DMS79 (cell line): ENCODE results near the gene UBN1.
"Not testable (repeated sequence)": the region's sequence is repeated elsewhere in the genome, so short reads cannot be mapped to it uniquely, and the experiment has no call there.

Experiments used
- DNase-seq: peaks from one replicate; lab custom pipeline; 2025; lab: John Stamatoyannopoulos, UW

The UBN1 gene

DNA sequence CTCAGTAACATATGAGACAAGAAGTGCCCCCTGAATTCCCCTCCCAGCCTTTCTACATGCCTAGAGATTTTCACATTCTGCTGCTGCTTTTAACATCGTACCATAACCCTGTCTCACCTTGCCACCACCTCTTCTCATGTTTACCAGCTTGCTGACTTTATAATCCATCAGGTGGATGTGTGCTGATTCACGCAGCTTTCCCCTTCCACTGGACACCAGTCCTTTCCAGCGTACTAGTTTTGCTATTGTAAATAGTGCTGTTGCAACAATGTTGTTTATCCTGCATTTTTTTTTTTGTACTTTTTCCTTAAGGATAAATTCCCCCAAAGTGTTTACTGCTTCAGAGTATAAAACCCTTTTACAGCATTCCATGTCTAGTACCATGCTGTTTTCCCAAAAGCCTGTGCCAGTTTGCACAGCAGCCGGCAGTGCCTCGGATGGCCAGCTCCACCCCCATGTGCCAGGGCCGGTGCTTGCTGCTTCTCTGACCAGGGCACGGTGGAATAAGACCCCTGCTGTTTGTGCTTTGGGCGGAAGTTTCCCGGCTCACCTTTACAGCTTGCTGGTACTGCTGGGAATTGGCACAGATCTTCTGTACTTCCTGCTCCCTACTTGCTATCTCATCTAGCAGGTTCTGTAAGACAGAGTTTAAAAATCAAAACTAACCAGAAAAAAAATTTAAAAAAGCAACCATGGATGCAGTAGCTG lies 41.3 kb downstream of the UBN1 start:
- no peak for DNase-seq

DNA sequence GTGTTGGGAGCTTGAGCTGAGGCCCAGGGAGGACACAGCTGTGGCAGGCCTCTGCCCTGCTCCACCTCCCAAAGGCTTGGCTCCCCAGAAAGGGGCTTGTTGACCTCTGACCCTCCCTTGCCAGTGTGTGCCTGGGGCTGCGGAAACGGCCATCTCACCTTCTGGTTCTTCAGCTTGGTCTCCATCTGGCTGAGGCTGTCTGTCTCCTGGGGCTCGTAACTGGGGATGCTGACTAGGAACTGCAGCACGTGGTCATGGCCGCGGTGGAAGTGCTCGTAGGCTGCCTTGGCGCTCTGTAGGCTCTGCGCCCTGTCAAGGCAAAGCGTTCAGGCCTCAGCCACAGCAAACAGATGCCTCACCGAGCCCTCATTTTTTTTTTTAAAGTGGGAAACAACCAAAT lies 42.7 kb downstream of the UBN1 start:
- DNase-seq = no peak

GRCh38 chr16:4890686-4891085 lies 43.4 kb downstream of the UBN1 start:
- DNase-seq = no peak

GRCh38 chr16:4891097-4891885 lies 44.0 kb downstream of the UBN1 start:
- DNase-seq = no peak

DNA sequence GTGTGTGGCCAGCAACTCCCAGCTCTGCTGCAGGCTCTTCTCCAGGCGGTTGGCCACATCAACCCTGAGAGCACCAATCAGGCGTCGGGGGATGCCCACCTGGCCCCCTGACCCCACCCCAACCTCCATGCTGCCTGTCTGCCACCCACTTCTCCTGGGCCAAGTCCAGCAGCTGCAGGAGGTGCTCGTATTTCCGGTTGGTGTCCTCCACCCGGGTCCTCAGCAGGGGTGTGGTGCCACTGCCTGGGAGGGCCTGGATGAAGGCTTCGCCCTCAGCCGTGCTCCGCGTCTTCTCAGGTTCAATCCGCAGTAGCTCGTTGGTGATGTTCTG lies 44.6 kb downstream of the UBN1 start:
- peak; percentile 43 for DNase-seq

DNA sequence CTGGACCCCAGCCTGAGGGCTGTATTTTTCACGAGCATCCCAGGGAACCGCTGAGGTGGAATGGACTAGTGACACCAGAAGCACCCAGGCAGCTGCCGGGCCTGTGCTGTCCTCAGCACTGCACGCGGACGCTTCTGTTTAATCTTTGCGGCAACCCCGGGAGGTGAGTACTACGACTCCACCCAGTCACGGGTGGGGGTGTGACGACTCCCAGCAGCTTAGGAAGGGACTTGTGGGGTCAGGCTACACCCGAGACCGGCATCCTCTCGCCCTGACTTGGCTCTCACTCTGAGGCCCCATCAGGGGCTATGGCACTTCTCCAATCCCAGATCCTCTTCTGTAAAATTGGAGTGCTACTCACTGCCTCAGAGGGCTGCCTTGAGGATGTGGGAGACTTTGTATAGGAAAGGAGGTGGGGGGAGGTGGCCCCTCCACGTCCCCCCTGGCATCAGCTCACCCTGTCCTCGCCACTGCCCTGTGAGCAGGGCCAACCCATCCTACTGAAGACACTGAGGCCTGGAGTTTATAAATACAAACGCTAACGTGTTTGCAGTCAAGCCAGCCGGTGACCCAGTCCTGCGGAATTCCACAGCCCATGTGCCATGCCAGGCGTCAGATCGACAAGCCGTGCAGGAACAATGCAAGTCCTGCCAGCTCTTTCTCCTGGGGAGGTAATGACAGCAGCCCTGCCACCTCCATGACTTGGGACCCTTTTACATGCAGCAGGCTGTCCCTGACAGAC lies 45.3 kb downstream of the UBN1 start:
- peak; percentile 59 for DNase-seq

DNA sequence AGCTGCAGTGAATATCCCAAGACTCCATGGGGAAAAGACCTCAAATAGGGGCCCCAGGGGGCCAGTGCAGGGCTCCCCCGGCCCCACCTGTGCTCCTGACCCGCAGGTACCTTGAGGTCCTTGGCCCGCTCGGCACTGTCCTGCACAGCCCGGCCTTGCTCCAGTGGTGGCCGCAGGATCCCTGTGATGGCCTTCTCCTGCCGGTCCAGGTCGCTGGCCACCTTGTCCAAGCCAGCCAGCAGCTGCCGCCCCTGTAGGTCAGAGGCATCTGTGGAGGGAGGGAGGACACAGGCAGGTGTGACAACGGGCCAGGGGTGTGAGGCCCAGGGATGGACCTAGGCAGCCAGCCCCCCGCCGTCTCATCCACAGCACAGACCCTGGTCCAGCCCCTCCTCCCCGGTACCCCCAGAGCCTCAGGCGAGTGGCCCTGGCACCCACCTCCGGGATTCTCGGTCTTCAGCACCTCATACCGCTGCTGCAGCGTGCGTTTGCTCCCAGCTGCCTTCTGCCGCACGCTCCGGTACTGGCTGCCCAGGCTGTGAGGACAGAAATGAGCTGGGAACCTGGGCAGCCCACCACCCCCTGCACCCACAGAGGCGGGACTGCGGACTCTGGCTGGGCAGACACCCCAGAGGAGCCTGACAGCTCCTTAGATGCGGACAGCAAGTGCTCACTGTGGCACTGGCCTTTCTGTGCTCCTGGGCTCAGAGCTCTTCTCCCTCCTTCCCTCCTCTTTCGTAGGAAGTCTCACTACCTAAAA lies 46.0 kb downstream of the UBN1 start:
- DNase-seq = no peak

DNA sequence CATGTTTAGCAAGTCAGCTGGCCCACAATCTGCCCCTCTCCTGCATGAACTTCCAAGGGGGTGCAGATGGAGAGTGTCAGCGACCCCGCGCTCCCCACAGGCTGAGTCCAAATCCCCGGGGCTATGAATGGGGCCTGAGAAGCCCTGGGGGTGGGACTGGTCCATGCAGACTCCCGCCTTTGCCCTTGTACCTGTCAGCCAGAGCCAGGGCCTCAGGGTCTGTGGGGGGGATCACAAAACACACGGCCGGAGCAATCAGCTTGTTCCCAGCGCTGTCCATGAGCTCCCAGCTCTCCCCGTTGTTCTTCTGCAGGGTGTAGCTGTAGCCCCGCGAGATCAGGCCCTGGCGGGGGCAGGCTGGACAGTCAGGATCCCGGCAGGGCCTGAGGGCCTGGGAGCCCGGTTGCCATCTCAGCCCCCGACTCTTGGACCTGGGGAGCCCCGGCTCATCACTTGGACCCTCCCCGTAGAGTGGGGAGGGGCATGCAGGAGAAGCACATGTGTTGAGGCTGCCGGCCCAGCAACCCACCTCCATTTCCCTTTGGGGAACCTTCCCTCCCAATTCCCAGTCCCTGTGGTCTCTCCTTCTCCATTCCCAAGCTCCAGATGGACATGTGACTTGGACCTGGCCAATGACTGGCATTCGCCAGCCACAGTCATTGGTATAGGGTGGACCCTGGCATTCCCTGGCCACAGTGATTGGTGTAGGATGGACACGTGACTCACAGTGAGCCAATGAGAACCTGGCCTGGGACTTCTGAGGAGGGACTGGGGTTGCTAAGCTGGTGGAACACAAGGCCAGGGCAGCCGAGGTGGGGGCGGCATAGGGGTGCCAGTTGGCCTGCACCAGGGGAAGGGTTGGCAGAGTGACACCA lies 47.2 kb downstream of the UBN1 start:
- DNase-seq = no peak

DNA sequence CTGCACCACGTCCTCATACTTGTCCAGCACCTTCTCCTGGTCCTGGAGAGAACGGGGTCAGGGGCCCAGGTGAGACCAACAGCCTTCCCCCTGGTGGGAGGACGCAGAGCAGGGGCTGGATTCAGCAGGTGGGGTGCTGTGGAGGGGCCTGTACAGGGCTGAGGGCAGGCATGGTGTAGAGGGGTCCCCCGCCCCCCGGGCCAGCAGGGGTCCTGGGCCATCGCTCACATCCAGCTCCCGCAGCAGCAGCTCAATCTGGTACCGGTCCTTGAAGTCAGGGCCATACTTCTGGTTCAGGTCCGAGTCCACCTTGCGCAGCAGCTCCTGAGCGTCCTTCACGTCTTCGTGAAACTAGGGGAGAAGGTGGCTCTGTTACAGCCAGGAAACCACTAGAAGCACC lies 48.1 kb downstream of the UBN1 start:
- DNase-seq = no peak

DNA sequence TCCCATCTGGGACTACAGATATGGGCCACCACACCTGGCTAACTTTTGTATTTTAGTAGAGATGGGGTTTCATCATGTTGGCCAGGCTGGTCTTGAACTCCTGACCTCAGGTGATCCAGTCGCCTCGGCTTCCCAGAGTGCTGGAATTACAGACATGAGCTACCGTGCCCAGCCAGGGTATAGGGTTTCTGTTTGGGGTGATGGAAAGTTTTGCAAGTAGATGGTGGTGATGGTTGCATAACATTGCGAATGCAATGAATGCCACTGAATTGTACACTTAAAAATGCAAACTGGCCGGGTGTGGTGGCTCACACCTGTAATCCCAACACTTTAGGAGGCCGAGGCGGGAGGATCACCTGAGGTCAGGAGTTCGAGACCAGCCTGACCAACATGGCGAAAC lies 49.5 kb downstream of the UBN1 start:
- DNase-seq = not testable (repeated sequence)

DNA sequence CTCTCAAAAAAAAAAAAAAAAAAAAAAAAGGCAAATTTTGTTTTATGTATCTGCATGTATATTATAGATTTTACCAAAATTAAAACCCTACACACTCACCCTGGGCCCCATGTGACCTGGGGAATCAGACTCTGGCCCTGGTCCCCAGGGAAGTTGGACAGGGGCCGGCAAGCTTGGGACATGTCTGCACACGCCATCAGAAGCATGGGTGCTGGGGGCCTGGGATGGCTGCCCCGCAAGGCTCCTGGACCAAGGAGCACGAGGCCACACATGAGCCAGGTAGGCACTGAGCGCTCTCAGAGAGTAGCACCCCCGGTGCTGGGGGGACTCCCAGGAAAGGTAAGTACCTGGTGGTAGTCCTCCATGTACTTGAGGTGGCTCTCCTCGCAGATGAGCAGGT lies 50.0 kb downstream of the UBN1 start:
- DNase-seq = no peak

GRCh38 chr16:4898811-4899473 lies 51.7 kb downstream of the UBN1 start:
- no peak for DNase-seq

GRCh38 chr16:4899474-4899846 lies 52.2 kb downstream of the UBN1 start:
- no peak for DNase-seq

DNA sequence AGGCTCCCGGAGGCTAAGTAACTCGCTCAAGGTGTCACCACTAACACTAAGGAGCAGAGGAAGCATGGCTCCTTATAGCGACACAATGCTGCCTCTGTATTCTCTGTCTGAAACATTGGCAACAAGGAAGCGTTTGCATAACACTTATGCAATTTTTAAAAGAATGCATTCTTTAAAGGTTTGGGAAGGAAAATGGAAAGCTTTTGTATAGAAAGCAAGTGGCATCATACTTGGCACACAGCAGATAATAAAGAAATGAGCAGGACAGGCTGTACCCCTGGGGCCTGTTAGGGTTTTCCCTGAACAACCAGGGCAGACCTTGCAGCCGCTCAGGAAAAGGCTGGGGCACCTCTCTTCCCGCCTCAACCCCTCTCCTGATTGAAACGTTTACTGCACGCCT lies 52.8 kb downstream of the UBN1 start:
- DNase-seq = no peak

DNA sequence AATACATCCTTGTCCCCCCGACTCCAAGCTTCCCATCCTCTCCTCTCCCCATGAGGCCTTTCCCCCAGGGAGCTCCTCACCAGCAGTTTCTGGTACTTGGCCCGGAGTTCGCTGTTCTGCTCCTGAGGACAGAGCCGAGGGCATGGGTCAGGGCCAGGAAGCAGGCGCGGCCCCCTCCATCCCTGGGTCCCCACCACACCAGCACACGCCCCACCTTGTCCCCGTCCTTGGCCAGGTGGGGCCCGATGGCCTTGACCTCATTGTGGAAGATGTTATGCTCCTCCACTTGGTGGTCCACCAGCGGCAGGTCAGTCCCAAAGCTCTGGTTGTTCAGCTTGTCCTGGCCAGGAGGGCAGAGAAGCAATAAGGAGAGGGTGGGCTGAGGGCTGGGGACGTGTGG lies 53.5 kb downstream of the UBN1 start:
- DNase-seq = no peak

DNA sequence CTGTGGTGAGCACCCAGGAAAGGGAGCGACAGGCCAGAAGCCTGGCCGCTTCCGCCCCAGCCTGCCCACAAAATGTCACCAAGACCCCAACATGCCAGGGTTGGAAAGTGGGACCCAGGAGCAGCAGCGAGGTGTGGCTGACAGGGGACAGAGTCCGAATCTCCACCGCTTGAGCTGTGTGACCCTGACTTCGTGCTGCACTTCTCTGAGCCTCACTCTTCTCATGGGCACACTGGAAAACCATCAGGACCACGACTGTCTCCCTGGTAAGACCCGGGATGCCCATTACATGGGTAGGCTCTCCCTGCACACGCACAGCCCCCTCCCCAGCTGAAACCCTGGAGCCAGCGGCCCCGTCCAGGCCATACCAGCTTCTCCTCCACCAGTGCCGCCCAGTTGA lies 54.8 kb downstream of the UBN1 start:
- DNase-seq = no peak

GRCh38 chr16:4904108-4904941 lies 57.0 kb downstream of the UBN1 start:
- DNase-seq = no peak

DNA sequence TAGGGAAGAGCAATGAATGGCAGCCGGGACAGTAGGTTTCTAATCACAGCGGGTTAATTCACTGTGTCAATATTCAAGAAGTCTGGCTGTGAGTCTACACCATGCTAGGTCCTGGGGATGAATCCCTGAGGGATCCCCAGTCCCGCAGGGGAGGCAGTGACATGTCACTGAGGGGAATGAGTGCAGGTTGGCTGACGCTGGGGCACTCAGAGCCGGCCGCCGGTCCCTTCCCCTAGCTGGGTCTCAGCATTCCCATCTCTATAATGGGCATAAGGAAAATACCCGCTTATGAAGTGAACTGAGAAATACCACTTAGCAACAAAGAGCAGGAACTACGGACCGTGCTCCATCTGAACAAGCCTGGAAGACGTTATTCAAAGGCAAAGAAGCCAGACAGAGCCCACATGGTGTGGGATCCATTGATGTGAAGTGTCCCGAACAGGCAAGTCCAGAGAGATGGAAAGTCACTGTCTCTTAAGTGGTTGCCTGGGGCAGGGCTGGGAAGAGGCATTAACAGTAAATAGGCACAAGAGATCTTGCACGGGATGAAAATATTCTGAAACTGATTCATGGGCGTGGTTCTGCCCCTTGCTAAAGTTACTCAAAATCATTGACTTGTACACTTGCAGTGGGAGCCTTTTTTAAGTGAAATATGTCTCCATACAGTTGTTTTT lies 57.8 kb downstream of the UBN1 start:
- DNase-seq = no peak

DNA sequence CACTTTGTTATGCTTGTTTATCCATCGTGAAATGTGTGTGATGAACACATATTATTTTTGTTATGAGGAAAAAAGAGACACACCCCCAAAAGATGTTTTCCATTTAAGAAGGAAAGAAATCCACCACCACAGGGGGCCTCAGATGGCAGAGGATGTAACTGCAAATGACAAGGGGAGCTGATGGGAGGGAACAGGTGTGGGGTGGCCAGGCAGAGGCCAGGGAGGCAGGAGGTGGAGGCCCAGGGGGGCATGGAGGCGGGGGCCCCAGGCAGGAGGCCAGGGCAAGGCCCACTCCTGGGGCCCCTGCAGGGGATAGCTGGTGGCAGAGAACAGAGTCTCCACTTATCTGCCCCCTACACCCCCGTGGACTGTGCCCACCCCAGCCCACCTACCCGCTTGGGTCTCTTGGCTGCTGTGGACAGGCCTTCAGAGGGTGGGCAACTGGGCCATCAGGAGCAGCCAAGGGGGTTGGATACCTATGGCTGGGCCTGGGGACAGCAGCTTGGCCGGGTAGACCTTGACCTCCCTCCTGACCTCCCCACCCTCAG lies 61.6 kb downstream of the UBN1 start:
- no peak for DNase-seq
